Fibroblast of skin of abdomen (primary cell): ENCODE measurements around the gene ANKRD12.
A peak's percentile ranks its signal among the peaks of the same experiment; 100 is the strongest.
"Not testable (repeated sequence)": the region's sequence is repeated elsewhere in the genome, so short reads cannot be mapped to it uniquely, and the experiment has no call there.

Experiments used
- DNase-seq: peaks from one replicate; pipeline ENCODE4 v3.0.0-alpha.2; 2013

Gene ANKRD12

DNA sequence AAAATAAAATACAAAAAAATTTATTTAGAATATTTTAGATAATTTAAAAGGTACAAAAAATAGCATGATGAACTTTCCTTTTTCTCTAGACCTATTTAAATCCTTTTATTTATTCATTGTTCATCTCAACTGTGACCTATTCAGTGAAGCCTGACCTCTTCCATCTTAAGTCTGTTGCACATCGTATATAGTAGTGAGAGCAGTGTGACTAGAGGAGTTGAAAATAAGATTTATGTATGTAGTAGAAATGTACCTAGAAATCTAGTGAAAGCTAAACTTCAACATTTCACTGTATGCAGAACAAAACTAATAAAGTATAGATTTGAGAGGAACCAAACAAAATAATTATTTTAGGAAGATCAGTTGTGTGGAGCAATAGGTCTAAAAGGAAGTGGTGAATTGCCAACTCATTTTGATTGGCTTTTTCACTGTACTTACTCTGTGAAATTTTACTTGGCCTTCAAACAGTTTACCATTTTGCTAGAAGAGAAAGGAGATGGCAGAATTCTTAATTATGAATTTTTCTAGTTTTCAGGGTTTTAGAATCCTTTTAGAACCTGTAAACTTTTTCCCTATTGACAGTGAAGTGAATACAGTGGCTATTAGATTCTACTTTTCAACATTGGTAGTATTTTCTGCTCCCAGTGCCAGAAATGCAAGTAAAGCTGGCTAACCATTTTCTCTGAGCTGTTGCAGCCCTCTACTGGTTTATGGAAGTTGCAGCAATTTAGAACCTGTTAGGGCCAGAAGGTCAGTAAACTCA lies 11.0 kb downstream of the ANKRD12 start:
- DNase-seq = peak; percentile 67

DNA sequence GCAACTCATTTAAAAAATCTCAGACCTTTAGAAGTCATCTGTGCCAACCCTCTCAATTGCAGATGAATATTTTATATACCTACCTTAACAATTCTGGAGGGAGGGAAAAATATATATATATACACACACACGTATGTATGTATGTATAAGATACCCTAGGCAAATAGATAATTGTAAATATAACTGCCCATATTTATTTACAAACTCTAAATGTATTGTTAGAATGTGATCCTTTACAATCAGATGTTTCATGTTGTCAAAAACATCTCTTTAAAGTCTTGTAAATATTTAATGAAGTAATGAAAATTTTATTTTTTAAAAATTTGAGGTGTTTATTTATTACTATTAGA lies 11.6 kb downstream of the ANKRD12 start:
- DNase-seq = no peak

DNA sequence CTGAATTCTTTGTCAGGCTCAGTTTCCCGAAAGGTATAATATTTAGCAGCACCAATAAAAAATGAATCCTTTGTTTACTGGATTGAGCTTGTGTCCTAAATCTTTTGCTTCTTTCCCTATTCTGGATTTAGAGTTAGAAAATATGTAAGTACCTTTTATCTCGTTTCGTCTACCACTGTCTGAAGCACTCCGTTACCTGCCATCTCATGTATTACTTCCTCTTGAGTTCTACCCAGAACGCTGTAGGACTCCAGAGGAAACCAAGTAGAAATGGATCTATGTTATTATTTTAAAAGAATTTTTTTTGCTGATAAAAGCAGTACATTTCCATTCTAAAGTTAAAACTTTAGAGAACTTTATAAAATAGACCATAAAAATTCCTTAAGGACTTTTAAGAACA lies 13.5 kb downstream of the ANKRD12 start:
- DNase-seq = no peak

DNA sequence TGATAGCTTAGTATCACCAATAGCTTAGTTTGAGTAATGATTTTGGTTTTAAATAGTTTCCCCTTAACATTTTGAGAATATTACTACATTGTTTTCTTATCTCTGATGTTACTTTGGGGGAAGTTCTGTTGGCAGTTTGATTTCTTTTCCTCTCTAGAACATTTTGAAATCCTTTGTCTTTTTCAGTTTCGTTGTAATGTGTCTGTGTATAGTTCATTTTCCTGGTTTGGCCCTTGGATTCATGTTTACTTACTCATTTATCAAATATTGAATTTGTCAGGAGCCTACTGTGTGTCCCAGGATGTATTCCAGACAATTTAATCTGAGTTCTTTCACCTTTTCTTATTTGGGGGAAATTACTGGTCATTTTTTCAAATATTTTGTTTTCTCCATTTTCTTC lies 16.7 kb downstream of the ANKRD12 start:
- DNase-seq = no peak

DNA sequence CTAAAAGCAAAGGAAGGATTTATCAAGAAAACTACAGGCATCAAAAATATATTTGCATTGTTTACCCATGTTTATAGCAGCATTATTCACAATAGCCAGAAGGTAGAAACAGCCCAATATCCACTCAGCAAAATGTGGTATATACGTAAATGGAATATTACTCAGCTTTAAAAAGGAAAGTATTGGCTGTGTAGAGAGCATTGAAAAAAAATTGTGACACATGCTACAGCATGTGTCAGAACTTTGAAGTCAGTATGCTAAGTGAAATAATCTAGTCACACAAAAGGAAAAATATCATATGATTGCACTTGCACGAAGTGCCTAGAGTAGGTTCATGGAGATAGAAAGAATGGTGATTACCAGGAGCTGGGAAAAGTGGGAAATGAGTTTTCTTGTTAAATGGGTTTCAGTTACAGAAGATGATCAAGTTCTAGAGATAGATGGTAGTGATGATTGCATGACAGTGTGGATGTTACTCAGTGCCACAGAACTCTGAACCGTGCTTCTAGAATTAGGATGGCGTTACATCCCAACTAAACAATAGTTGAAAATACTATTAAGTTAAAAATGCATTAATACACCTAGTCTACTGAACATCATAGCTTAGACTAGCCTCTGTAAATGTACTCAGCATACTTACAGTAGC lies 20.1 kb downstream of the ANKRD12 start:
- no peak for DNase-seq

DNA sequence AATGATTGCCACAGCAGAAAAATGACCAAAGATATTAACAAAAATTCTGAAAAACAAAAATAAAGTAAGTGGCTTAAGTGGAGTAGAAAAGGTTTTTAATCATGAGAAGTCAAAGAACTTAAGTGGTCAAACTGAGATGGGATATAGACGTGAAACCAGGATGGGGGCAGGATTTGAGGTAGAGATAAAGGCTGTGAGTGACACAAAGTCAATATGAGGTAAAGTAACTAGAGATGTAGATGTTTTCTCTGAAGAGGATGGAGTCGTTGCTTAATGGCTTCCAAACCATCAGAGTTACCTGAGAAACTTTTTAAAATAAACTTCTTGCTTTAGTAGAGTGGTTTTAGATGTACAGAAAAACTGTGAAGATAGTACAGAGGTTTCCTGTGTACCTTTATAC lies 21.2 kb downstream of the ANKRD12 start:
- DNase-seq = no peak

DNA sequence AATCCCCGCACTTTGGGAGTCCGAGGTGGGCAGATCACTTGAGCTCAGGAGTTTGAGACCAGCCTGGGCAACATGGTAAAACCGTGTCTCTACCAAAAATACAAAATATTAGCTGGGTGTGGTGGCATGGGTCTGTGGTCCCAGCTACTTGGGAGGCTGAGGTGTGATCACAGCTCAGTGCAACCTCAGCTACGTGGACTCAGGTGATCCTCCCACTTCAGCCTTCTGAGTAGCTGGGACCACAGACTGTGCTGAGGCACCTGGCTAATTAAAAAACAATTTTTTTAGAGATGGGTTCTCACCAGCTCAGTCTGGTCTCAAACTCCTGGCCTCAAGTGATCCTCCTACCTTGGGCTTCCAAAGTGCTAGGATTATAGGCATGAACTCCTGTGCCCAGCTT lies 23.4 kb downstream of the ANKRD12 start:
- no peak for DNase-seq

DNA sequence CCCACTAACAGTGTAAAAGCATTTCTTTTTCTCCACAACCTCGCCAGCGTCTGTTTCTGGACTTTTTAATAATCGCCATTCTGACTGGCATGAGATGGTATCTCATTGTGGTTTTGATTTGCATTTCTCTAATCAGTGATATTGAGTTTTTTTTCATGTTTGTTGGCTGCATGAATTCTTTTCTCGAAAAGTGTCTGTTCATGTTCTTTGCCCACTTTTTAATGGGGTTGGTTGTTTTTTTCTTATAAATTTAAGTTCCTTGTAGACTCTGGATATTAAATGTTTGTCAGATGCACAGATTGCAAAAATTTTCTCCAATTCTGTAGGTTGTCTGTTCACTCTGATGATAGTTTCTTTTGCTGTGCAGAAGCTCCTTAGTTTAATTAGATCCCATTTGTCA lies 26.1 kb downstream of the ANKRD12 start:
- not testable (repeated sequence) for DNase-seq

DNA sequence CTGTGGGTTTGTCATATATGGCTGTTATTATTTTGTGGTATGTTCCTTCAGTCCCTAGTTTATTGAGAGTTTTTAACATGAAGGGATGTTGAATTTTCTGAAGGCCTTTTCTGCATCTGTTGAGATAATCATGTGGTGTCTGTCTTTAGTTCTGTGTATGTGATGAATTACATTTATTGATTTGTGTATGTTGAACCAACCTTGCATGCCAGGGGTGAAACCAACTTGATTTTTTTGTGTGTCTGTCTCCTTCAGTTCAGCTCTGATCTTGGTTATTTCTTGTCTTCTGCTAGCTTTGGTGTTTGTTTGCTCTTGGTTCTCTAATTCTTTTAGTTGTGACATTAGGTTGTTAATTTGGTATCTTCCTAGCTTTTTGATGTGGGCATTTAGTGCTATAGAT lies 27.6 kb downstream of the ANKRD12 start:
- DNase-seq = not testable (repeated sequence)

DNA sequence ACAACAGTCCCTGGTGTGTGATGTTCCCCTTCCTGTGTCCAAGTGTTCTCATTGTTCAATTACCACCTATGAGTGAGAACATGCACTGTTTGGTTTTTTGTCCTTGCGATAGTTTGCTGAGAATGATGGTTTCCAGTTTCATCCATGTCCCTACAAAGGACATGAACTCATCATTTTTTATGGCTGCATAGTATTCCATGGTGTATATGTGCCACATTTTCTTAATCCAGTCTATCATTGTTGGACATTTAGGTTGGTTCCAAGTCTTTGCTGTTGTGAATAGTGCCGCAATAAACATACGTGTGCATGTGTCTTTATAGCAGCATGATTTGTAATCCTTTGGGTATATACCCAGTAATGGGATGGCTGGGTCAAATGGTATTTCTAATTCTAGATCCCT lies 29.3 kb downstream of the ANKRD12 start:
- not testable (repeated sequence) for DNase-seq

DNA sequence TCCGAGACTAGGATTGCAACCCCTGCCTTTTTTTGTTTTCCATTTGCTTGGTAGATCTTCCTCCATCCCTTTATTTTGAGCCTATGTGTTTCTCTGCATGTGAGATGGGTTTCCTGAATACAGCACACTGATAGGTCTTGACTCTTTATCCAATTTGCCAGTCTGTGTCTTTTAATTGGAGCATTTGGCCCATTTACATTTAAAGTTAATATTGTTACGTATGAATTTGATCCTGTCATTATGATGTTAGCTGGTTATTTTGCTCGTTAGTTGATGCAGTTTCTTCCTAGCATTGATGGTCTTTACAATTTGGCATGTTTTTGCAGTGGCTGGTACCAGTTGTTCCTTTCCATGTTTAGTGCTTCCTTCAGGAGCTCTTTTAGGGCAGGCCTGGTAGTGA lies 32.9 kb downstream of the ANKRD12 start:
- DNase-seq = not testable (repeated sequence)

DNA sequence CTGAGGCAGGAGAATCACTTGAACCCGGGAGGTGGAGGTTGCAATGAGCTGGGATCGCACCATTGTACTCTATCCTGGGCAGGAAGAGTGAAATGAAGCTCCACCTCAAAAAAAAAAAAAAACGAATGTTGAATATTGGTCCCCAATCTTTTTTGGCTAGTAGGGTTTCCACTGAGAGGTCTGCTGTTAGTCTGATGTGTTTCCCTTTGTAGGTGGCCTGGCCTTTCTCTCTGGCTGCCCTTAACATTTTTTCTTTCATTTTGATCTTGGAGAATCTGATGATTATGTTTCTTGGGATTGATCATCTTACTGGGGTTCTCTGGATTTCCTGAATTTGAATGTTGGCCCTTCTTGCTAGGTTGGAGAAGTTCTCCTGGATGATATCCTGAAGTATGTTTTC lies 35.3 kb downstream of the ANKRD12 start:
- DNase-seq = not testable (repeated sequence)

DNA sequence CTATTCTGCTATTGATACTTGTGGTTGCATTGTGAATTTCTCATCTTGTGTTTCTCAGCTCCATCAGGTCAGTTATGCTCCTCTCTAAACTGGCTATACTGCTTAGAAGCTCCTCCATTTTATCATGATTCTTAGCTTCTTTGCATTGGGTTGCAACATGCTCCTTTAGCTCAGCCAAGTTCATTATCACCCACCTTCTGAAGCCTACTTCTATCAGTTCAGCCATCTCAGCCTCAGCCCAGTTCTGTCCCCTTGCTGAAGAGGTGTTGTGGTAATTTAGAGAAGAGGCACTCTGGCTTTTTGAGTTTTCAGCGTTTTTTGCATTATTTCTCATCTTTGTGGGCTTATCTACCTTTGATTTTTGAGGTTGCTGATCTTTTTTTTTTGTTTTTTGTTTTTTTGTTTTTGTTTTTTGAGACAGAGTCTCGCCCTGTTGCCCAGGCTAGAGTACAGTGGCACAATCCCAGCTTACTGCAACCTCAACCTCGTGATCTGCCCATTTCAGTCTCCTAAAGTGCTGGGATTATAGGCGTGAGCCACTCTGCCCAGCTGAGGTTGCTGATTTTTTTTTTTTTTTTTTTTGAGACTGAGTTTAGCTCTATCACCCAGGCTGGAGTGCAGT lies 36.0 kb downstream of the ANKRD12 start:
- no peak for DNase-seq

DNA sequence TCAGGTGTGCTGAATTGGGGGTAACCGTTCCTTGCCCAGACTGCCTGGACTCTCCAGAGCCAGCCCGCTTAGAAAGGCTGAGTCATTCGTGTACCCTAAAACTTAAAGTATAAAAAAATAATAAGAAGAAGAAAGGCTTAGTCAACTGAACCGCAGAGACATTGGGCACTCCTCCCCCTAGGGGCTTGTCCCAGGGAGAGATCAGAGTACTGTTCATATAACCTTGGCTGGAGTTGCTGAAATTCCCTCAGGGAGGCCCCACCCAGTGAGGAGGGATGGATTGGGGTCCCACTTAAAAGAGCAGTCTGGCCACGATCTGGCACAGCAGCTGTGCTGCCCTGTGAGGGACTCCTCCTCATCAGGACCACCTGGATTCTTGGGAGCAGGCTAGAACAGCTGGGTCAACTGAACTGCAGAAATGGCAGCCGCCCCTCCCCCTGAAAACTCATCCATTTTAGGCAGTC lies 37.2 kb downstream of the ANKRD12 start:
- no peak for DNase-seq

DNA sequence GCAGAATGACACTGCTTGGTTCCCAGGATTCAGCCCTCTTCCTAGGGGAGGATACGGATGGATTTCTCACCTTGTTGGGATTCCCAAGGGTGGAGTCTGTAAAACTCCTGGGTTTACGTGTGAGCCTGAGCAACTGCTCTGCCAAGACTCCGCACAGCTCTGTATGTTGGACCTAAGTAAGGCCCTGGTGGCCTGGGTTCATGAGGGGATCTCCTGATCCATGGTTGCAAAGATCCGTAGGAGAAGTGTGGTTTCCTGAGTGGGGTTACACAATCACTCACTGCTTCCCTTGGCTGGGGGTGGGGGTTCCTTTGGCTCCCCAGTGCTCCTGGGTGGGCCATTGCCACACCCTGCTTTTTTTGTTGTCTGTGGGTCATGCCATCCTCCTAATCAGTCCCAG lies 37.7 kb downstream of the ANKRD12 start:
- no peak for DNase-seq

DNA sequence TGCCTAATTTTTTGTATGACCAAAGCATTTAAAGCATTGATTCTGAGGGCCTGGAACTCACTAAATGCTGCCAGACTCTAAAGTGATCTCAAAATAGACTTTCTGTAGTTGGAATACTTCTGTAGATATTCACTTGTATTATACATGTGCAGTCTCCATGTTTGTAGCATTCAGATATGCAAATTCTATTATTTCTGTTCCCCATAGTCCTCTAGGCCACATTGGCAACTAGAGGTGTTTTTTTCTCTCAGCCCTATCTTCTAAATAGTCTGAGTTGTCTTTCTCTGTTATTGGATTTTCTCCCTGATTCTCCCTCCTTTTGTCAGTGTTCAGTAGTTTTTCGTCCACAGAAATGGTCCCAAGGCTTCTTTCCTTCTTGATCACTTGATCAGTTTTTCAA lies 38.5 kb downstream of the ANKRD12 start:
- no peak for DNase-seq

DNA sequence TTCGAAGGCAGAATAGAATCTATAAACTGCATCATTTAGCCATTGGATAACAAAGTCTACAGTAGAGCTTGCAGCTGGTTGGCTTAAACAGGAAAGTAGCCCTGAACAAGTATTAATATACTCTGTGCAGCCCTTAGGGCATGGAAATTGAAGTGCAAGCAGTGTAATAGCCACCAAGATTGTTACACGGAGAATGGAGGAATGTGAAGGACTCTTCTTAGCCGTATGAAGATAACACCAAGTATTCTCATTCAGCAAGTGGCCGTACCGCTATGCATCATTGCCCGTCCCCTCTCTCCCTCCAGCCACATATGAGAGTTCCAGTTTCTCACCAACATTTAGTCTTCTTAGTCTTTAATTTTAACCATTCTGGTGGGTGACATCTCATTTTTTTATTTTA lies 40.5 kb downstream of the ANKRD12 start:
- no peak for DNase-seq

DNA sequence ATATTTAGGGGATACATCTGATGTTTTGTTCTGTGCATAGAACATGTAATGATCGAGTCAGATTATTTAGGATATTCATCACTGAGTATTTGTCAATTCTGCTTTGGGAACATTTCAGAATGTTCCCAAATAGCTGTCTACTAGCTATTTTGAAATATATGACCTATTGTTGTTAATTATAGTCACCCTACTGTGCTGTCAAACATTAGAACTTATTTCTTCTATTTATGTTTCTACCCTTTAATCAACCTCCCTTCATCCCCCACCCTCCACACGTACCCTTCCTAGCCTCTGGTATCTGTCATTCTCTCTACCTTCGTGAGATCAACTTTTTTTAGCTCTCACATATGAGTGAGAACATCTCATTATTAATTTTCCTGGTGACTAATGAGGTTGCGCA lies 40.9 kb downstream of the ANKRD12 start:
- DNase-seq = no peak

DNA sequence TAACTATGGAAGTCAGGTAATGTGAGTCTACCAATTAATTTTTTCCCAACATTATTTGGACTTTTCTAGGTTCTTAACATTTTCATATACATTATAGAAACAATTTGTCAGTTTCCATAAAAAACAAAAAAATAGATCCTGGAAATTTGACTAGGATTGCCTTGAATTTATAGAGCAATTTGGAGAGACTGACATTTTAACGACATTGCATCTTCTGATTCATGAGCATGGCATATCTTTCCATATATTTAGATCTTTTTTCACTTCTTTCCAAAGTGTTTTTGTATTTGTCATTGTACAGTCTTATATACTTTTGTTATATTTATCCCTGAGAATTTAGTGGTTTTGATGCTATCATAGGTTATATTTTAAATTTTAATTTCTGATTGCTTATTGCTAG lies 42.0 kb downstream of the ANKRD12 start:
- no peak for DNase-seq

DNA sequence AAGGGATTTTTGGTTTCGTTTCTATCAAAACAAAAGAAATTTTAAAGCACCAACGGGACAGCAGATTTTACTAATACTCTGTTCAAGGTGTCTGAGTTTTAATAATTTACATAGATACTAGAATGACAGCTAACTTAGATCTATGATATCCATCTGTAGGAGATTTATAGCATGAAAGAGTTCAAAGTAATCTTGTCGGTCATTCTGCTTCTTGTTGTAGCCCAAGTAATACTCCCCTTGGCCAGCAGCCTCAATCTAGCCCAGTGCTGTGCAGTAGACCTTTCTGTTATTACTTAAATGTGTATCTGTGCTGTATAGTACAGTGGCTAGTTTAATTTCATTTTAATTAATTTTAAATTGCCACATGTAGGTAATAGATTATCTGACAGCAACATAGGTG lies 44.7 kb downstream of the ANKRD12 start:
- DNase-seq = no peak

DNA sequence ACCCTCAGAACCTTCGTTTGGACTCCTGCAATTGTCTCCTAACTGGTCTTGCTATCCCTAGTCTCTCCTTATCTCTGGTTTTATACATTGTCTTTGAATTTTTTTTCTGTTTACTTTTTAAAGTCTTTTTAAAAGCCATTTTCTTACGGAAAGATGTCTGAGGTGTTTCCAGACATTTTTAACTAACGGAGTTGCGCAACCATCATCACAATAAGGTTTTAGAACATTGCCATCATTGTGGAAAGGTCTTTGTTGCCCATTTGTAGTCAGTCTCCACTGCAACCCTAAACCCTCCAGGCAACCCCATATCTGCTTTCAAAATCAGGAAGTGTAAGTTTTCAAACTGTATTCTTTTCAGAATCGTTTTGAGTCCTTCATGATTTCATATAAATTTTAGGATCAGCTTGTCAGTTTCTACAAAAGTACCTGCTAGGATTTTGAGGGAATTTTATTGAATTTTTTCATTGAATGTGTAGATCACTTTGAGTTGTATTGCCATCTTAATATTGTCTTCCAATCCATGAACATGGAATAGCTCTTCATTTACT lies 46.3 kb downstream of the ANKRD12 start:
- DNase-seq = no peak

DNA sequence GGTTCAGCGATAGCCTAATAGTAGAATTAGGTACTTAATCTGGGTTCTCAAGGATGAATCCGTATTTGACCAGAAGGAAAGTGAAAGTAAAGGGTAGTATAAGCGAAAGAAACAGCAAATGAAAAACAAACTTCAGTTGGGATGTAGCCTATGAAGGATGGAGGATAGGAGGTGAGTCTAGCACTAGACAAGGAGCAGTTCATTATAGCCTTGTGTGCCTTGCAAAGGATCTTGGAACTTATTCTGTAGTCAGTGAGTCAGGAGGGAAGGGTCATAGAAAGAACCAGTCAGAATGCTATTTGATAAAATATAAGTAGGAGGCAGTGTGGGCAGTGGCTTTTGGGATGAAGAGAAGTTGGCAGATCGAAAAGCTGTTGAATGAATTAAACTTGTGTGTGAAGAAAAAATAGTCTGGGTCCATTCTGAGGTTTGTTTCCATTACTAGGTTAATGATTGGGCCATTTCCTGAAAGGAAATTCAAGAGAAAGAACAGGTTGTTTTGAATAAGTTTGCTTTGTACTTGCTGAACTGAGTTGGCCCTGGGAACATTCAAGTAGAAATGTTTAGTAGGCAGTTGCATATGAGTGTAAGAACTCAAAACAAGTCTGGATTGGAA lies 48.5 kb downstream of the ANKRD12 start:
- DNase-seq = no peak
